Central memory CD4-positive, alpha-beta T cell (primary cell): ENCODE measurements around the gene OR2B2.

Experiments used
- DNase-seq: peaks from one replicate; pipeline ENCODE4 v3.0.0; 2022

The OR2B2 gene

GRCh38 chr6:27866357-27867050 lies 45.7 kb downstream of the OR2B2 start:
- DNase-seq: peak; percentile 71

DNA sequence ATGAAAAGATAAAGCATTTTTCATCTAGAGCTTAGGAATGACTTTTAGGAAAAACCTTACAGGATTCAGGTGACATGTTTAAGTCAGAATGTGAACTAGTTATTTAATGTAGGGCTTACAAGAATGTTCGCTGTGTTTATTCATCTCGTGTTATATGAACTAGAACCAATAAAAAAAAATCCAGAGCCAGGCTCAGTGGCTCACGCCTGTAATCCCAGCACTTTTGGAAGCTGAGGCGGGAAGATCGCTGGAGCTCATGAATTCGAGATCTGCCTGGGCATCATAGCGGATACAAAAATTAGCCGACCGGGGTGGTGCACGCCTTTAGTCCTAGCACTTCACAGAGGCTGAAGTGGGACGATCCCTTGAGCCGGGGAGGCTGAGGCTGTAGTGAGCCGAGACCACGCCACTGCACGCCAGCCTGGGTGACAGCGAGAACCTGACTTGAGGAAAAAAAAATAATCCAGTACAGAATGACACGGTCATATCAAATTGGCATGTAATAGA lies 46.3 kb downstream of the OR2B2 start:
- DNase-seq: no peak

DNA sequence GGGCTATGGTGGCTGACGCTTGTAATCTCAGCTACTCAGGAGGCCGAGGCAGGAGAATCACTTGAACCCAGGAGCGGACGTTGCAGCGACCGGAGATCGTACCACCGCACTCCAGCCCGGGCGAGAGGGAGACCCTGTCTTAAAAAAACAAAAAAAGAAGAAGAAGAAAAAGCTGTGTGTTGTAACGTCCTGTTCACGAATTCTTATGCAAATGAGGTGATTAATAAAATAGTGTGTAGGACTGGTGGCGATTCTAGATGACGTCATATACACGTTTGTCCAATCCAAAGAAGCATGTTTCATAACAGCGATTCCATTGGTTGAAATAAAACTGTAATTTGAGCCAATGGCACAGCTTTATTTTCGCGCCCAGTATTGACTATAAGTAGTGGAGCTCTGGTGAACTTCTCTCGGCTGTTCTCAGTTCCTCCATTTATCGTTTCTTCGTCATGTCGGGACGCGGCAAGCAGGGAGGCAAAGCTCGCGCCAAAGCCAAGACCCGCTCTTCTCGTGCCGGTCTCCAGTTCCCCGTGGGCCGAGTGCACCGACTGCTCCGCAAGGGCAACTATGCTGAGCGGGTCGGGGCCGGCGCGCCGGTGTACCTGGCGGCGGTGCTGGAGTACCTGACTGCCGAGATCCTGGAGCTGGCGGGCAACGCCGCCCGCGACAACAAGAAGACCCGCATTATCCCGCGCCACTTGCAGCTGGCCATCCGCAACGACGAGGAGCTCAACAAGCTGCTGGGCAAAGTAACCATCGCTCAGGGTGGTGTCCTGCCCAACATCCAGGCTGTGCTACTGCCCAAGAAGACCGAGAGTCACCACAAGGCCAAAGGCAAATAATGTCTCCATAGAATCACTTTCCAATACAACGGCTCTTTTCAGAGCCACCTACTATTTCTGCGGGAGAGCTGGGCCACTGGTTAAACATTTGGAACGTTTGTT lies 47.0 kb downstream of the OR2B2 start:
- peak; percentile 91 for DNase-seq

DNA sequence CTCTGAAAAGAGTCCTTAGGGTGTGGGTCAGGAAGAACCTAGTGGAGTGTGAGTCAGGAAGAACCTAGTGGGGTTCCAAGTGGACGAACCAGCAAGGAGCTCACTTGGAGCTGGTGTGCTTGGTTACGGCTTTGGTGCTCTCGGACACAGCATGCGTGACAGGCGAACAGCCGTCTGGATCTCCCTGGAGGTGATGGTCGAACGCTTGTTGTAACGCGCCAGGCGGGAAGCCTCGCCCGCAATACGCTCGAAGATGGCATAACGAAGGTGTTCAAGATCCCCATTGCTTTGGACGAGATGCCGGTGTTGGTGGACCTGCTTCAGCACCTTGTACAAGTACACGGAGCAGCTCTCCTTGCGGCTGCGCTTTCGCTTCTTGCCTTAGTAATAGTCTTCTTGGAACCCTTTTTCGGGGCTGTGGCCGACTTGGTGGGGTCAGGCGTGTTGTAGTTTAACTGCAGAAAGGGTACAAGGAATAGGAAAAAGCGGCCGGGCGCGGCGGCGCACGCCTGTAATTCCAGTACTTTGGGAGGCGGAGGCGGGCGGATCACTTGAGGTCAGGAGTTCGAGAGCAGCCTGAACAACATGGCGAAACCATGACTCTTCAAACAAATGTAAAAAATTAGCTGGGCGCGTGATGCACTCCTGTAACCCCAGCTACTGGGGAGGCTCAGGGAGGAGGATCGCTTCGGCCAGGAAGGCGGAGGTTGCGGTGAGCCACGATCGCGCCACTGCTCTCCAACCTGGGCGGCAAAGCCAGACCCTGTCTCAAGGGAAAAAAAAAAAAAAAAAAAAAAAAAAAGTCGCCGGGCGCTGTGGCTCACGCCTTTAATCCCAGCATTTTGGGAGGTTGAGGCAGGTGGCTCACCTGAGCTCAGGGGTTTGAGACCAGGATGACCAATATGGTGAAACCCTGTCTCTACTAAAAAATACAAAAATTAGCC lies 48.0 kb downstream of the OR2B2 start:
- peak; percentile 3 for DNase-seq

GRCh38 chr6:27862396-27863066 lies 49.7 kb downstream of the OR2B2 start:
- DNase-seq: no peak

GRCh38 chr6:27861861-27862260 lies 50.3 kb downstream of the OR2B2 start:
- no peak for DNase-seq

GRCh38 chr6:27861276-27861840 lies 50.8 kb downstream of the OR2B2 start:
- no peak for DNase-seq
